PC-9 (cell line): Measurements from ENCODE around the gene C1orf159. TPM values are rescaled to one million over a fixed set of nuclear protein-coding genes. Genes with fewer than 3 reads are reported as not detected.

Source experiments
- BruUV-seq: library from RNA; stranded (reverse); fragments of 400-500 nt; replicated peaks from 2 replicates; lab custom pipeline; 2021; lab: Mats Ljungman, UMichigan
- CTCF ChIA-PET: fragments of 300-600 bp; sonication (Branson Sonifier 250); formaldehyde crosslinking; loops from one replicate; lab custom pipeline; 2022; ENCODE audit warnings: antibody characterized with exemption; lab: Charles Lee
- POLR2A ChIA-PET: fragments of 300-600 bp; sonication (Branson Sonifier 250); formaldehyde crosslinking; loops from one replicate; lab custom pipeline; 2022; ENCODE audit warnings: antibody characterized with exemption; ENCODE audit not compliant: unreplicated experiment; lab: Charles Lee
- DNase-seq, 2 experiments: peaks; one replicate each; pipeline versions ENCODE4 v3.0.0 to v3.0.0-alpha.2; 2015 to 2022; ENCODE audit warnings: mixed read lengths in 1 of 2
- H2AFZ ChIP-seq: fragments of 200-600 bp; sonication (generic); 2 replicates; pipeline ENCODE4 v1.8.1; 2017; ENCODE audit warnings: antibody characterized with exemption
- H3F3A ChIP-seq: fragments of 200-600 bp; sonication (generic); 2 replicates; pipeline ENCODE4 v1.8.1; 2017; ENCODE audit warnings: antibody characterized with exemption, mild to moderate bottlenecking, low read depth; ENCODE audit not compliant: insufficient read depth
- H3K27ac ChIP-seq: fragments of 200-600 bp; sonication (generic); 2 replicates; pipeline ENCODE4 v1.6.1; 2016; ENCODE audit warnings: mixed run types
- H3K27me3 ChIP-seq: fragments of 200-600 bp; sonication (generic); 2 replicates; pipeline ENCODE4 v1.6.1; 2016; ENCODE audit warnings: low read depth, mixed run types; ENCODE audit not compliant: insufficient read depth
- H3K36me3 ChIP-seq: fragments of 200-600 bp; sonication (generic); 2 replicates; pipeline ENCODE4 v1.6.1; 2016; ENCODE audit warnings: low read depth, mixed run types
- H3K4me1 ChIP-seq: fragments of 200-600 bp; sonication (generic); replicated peaks from 2 replicates; pipeline ENCODE4 v1.6.1; 2016; ENCODE audit warnings: mixed run types; ENCODE audit not compliant: insufficient read depth
- H3K4me2 ChIP-seq: fragments of 200-600 bp; sonication (generic); 2 replicates; pipeline ENCODE4 v1.6.1; 2017; ENCODE audit warnings: mixed run types
- H3K4me3 ChIP-seq: fragments of 200-600 bp; sonication (generic); 2 replicates; pipeline ENCODE4 v1.6.1; 2016; ENCODE audit warnings: mixed run types
- H3K79me2 ChIP-seq: fragments of 200-600 bp; sonication (generic); 2 replicates; pipeline ENCODE4 v1.6.1; 2017; ENCODE audit warnings: low read depth, mixed run types
- H3K9me2 ChIP-seq: fragments of 200-600 bp; sonication (generic); 2 replicates; pipeline ENCODE4 v1.8.1; 2017; ENCODE audit warnings: mild to moderate bottlenecking; ENCODE audit not compliant: insufficient read depth
- H3K9me3 ChIP-seq: fragments of 200-600 bp; sonication (generic); 2 replicates; pipeline ENCODE4 v1.8.1; 2016; ENCODE audit warnings: low read depth; ENCODE audit not compliant: insufficient read depth
- H4K20me1 ChIP-seq: fragments of 200-600 bp; sonication (generic); 2 replicates; pipeline ENCODE4 v1.8.1; 2017; ENCODE audit not compliant: insufficient read depth
- CTCF ChIP-seq: fragments of 200-600 bp; sonication (generic); conservative IDR thresholded peaks from 2 replicates; pipeline ENCODE4 v1.6.1; 2017; ENCODE audit warnings: mixed run types, antibody characterized with exemption, mild to moderate bottlenecking, moderate library complexity
- EZH2 ChIP-seq: fragments of 200-600 bp; sonication (generic); IDR thresholded peaks from 2 replicates; pipeline ENCODE4 v1.8.0; 2017; ENCODE audit warnings: antibody characterized with exemption, low read depth
- intact Hi-C: fragments of 100-400 bp; cut with micrococcal nuclease; formaldehyde crosslinking; loops from one replicate; pipeline ENCODE4 v1.10.0; 2022; ENCODE audit not compliant: unreplicated experiment
- total RNA-seq: library from RNA; stranded (reverse); gene quantifications from 2 replicates; pipeline ENCODE4 v1.2.3, GENCODE V29; 2021

The C1orf159 gene
- total RNA-seq, 1 experiment from 2014 or later, result 31.1 TPM

GRCh38 chr1:1046767-1047166 is 69.1 kb downstream of the C1orf159 start:
- peaks cover 3% of the 10 kb centered on the region; the same call in 1 of the 2 replicates for H3F3A ChIP-seq
- DNase-seq, result no peak
- no peaks in the 10 kb centered on the region for H3K9me3 ChIP-seq
- POLR2A ChIA-PET, result no interaction called here
- TF ChIP-seq CTCF (no peak), EZH2 (no peak)
- peaks cover 20% of the 10 kb centered on the region for H4K20me1 ChIP-seq
- intact Hi-C loops, result no loop called here
- CTCF ChIA-PET, result no interaction called here
- no peak overlapping the region for H3K27ac ChIP-seq
- no peak overlapping the region for H3K4me2 ChIP-seq
- no peaks in the 10 kb centered on the region for H3K36me3 ChIP-seq
- no TSS peak for BruUV-seq
- no peak overlapping the region for H2AFZ ChIP-seq
- H3K79me2 ChIP-seq, result no peaks in the 10 kb centered on the region
- H3K27me3 ChIP-seq, result no peaks in the 10 kb centered on the region
- no peaks in the 10 kb centered on the region for H3K4me1 ChIP-seq
- no peaks in the 10 kb centered on the region for H3K9me2 ChIP-seq
- no peak overlapping the region for H3K4me3 ChIP-seq

GRCh38 chr1:1046243-1046642 is 69.6 kb downstream of the C1orf159 start:
- TF ChIP-seq EZH2, result no peak
- TF ChIP-seq CTCF, result no peak
- BruUV-seq, result TSS peak; percentile 27
- Histone ChIP-seq H3K4me2 (no peak overlapping the region), H3K4me3 (no peak overlapping the region), H3K27ac (no peak overlapping the region), H2AFZ (no peak overlapping the region), H3K9me3 (no peaks in the 10 kb centered on the region), H3K79me2 (no peaks in the 10 kb centered on the region), H3K36me3 (no peaks in the 10 kb centered on the region), H3F3A (no peaks in the 10 kb centered on the region), H3K27me3 (no peaks in the 10 kb centered on the region), H3K4me1 (no peaks in the 10 kb centered on the region), H4K20me1 (peaks cover 20% of the 10 kb centered on the region), H3K9me2 (no peaks in the 10 kb centered on the region)
- CTCF ChIA-PET, result no interaction called here
- intact Hi-C loops, result no loop called here
- POLR2A ChIA-PET, result no interaction called here
- no peak for DNase-seq

- peaks cover 24% of the 10 kb centered on the region for H4K20me1 ChIP-seq
- no peak overlapping the region for H3K27ac ChIP-seq
- no peaks in the 10 kb centered on the region for H3K4me1 ChIP-seq
- intact Hi-C loops, result no loop called here
- no peaks in the 10 kb centered on the region for H3K9me3 ChIP-seq
- no peak for DNase-seq
- no peaks in the 10 kb centered on the region for H3K36me3 ChIP-seq
- H2AFZ ChIP-seq, result no peak overlapping the region
- BruUV-seq, result no TSS peak
- CTCF ChIA-PET, result no interaction called here
- no peaks in the 10 kb centered on the region for H3K27me3 ChIP-seq
- no peaks in the 10 kb centered on the region for H3K9me2 ChIP-seq
- no peak overlapping the region for H3K4me2 ChIP-seq
- H3K79me2 ChIP-seq, result no peaks in the 10 kb centered on the region
- TF ChIP-seq CTCF, result no peak
- no peak for TF ChIP-seq EZH2
- H3F3A ChIP-seq, result no peaks in the 10 kb centered on the region
- no peak overlapping the region for H3K4me3 ChIP-seq
- POLR2A ChIA-PET, result no interaction called here
Measured at GRCh38 chr1:1045129-1045528, 70.8 kb downstream of the C1orf159 start.
